Activated CD8-positive, alpha-beta T cell treated with anti-CD3 and anti-CD28 coated beads for 36 hours (primary cell): ENCODE data around the gene XRCC3. TPM values are rescaled to one million over a fixed set of nuclear protein-coding genes. Genes with fewer than 3 reads are reported as not detected.

Source experiments
- ATAC-seq: fragments of 200-7000 bp; cut with Tn5 transposase; one replicate; pipeline ENCODE4 v1.10.0; 2021; ENCODE audit warnings: mild to moderate bottlenecking, moderate library complexity
- CTCF ChIA-PET: fragments of 350-600 bp; sonication (Branson Sonifier 250); formaldehyde crosslinking; loops from one replicate; lab custom pipeline; 2021; ENCODE audit warnings: antibody characterized with exemption; lab: Charles Lee
- POLR2A ChIA-PET: fragments of 350-600 bp; sonication (Branson Sonifier 250); formaldehyde crosslinking; loops from one replicate; lab custom pipeline; 2021; ENCODE audit warnings: antibody characterized with exemption; lab: Charles Lee
- DNase-seq: peaks from one replicate; pipeline ENCODE4 v3.0.0-alpha.2; 2020
- H3K27ac Mint-ChIP-seq: one replicate; pipeline ENCODE4 v1.8.0; 2021; ENCODE audit warnings: mild to moderate bottlenecking, mixed read lengths
- H3K27me3 Mint-ChIP-seq: one replicate; pipeline ENCODE4 v1.8.0; 2021; ENCODE audit warnings: mixed read lengths
- H3K36me3 Mint-ChIP-seq: one replicate; pipeline ENCODE4 v1.8.0; 2021; ENCODE audit warnings: low read depth, mixed read lengths
- H3K4me1 Mint-ChIP-seq: one replicate; pipeline ENCODE4 v1.8.0; 2021; ENCODE audit warnings: low read depth, mixed read lengths
- H3K4me3 Mint-ChIP-seq: one replicate; pipeline ENCODE4 v1.8.0; 2021; ENCODE audit warnings: mild to moderate bottlenecking, moderate library complexity, mixed read lengths
- H3K9me3 Mint-ChIP-seq: one replicate; pipeline ENCODE4 v1.8.0; 2021; ENCODE audit warnings: mixed read lengths
- intact Hi-C: fragments of 100-400 bp; cut with micrococcal nuclease; formaldehyde crosslinking; loops from one replicate; pipeline ENCODE4 v1.10.0; 2022
- total RNA-seq, 2 experiments: library from RNA; stranded (reverse); gene quantifications; one replicate each; pipeline ENCODE4 v1.2.3, GENCODE V29; 2021
- TF ChIP-seq, protein P1 (sequence below): fragments of 200-600 bp; IDR thresholded peaks from one replicate; pipeline ENCODE4 v1.8.0; 2022; ENCODE audit warnings: antibody characterized with exemption, mild to moderate bottlenecking

The XRCC3 gene
- total RNA-seq, 2 experiments from 2014 or later: 47.3 to 55.2 TPM

DNA sequence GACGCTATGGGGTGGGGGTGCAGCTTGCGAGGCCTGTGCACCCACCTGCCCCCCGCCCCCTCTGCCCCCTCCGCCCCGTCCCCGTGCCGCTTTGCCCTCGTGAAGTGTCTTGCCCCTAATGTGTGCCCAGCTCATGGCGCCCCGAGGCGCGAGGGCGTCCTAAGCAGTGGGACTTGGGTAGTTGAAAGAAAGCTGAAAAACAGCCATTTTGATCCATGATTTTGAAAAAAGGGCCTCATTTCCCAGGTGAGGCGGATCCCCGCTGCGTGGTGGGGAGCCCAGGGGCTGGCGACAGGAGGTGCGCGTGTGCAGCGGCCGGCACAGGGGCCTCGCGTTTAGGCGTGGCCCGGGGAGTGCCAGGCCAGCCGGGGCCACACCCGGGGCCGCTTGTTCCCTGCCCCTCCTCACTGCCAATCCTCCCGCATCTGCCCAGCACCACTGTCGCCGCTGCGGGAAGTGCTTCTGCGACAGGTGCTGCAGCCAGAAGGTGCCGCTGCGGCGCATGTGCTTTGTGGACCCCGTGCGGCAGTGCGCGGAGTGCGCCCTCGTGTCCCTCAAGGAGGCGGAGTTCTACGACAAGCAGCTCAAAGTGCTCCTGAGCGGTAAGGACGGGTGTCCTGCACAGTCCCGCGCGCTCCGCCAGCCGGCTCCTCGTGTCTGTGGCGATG, 12.2 kb upstream of the XRCC3 start:
- ATAC-seq (no peak), DNase-seq (no peak)
- no peaks in the 10 kb centered on the region for H3K4me1 Mint-ChIP-seq
- no peak overlapping the region for H3K27ac Mint-ChIP-seq
- ChIA-PET POLR2A (no interaction called here), CTCF (no interaction called here)
- no peak overlapping the region for H3K4me3 Mint-ChIP-seq
- no peaks in the 10 kb centered on the region for H3K27me3 Mint-ChIP-seq
- TF ChIP-seq, protein P1, sequence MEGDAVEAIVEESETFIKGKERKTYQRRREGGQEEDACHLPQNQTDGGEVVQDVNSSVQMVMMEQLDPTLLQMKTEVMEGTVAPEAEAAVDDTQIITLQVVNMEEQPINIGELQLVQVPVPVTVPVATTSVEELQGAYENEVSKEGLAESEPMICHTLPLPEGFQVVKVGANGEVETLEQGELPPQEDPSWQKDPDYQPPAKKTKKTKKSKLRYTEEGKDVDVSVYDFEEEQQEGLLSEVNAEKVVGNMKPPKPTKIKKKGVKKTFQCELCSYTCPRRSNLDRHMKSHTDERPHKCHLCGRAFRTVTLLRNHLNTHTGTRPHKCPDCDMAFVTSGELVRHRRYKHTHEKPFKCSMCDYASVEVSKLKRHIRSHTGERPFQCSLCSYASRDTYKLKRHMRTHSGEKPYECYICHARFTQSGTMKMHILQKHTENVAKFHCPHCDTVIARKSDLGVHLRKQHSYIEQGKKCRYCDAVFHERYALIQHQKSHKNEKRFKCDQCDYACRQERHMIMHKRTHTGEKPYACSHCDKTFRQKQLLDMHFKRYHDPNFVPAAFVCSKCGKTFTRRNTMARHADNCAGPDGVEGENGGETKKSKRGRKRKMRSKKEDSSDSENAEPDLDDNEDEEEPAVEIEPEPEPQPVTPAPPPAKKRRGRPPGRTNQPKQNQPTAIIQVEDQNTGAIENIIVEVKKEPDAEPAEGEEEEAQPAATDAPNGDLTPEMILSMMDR: no peak
- H3K9me3 Mint-ChIP-seq: no peaks in the 10 kb centered on the region
- H3K36me3 Mint-ChIP-seq: no peaks in the 10 kb centered on the region
- intact Hi-C loops: no loop called here

DNA sequence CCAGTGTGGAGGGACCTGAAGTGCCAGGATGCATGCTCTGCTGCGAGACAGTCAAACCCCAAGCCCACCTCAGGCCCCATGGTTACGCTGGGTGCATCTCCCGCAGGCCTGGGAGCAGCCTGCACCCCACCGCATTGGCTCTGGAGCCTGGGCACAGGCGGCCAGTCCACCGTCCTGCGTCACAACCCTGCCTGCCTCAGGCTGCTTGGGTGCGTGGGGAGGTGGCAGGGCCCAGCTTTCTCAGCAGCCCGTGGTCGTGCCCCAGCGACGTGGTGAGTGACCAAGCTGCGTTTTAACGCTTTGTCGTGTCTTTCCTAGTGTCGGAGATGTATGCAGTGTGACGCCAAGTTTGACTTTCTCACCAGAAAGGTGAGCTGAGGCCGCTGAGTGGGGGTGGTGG, 11.2 kb upstream of the XRCC3 start:
- H3K4me1 Mint-ChIP-seq: no peaks in the 10 kb centered on the region
- no peaks in the 10 kb centered on the region for H3K9me3 Mint-ChIP-seq
- TF ChIP-seq, protein P1: no peak
- no peak for DNase-seq
- POLR2A ChIA-PET: no interaction called here
- CTCF ChIA-PET: no interaction called here
- ATAC-seq: no peak
- no peak overlapping the region for H3K4me3 Mint-ChIP-seq
- intact Hi-C loops: no loop called here
- H3K27me3 Mint-ChIP-seq: no peaks in the 10 kb centered on the region
- no peaks in the 10 kb centered on the region for H3K36me3 Mint-ChIP-seq
- H3K27ac Mint-ChIP-seq: no peak overlapping the region

DNA sequence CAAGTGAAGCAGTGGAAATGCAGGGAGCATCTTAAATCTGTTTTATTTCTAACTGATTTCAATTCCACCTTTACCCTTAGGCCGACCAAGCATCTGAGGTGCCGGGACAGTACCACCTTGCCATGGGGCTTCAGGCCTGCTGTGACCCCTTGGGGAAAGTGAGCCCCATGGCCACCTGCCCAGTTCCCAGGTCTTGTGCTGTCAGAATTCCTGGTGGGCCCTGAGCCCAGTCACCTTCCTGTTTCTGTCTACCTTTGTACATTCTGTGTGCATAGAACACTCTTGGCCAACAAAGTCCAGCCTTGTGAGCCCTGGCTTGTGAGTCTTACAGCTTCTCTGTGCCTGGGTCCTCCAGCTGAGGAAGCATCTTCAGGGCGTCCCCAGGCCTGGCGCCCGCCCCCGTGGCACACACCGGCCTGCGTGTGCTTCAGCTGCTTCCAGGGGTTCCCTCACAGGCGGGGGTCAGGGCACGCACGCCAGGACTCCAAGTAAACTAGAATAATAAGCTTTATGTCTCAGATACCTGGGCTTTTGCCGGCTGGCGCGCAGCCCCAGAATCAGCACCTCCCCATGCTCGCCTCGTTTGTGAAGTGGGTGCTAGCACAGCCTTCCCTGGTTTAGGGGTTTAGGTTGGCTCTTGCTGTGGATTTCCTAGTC, 10.6 kb upstream of the XRCC3 start:
- ATAC-seq (no peak), DNase-seq (no peak)
- intact Hi-C loops: no loop called here
- no peaks in the 10 kb centered on the region for H3K9me3 Mint-ChIP-seq
- TF ChIP-seq, protein P1: no peak
- CTCF ChIA-PET: no interaction called here
- H3K4me1 Mint-ChIP-seq: no peaks in the 10 kb centered on the region
- H3K36me3 Mint-ChIP-seq: no peaks in the 10 kb centered on the region
- H3K27me3 Mint-ChIP-seq: no peaks in the 10 kb centered on the region
- no peak overlapping the region for H3K4me3 Mint-ChIP-seq
- no peak overlapping the region for H3K27ac Mint-ChIP-seq
- POLR2A ChIA-PET: no interaction called here

DNA sequence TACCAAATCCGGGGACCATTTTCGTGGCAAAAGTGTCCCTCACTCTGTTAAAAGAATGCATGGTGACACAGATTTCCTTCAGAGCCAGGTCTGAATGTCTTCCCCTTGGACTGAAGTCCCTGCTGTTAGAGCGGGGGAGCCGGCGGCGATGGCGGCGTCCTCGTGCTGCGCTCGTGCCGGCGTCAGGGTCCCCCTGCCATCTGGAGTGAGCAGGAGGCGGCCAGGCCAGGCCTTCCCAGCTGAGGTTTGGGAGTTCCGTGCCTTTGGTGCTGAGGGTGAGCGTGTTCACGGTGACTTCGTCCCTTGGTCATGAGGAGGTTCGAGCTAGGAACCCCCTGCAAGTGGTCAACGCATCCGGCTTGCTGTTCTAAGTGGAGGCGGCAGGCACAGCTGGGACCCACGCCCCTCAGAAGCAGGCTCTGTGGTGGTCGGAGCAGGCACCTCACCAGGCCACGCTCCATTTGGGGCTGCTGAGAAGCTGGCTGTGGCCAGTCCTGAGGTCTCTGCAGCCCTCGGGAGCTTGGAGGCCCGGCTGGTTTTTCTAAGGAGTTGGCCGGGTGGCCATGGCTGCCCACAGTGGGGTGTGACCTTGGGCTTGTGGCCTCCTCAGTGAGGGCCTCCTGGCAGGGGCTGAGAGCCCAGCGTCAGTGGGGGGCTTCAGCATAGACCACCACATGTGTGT, 9.9 kb upstream of the XRCC3 start:
- Mint-ChIP-seq H3K27me3 (no peaks in the 10 kb centered on the region), H3K9me3 (no peaks in the 10 kb centered on the region), H3K4me1 (peaks cover under 1% of the 10 kb centered on the region), H3K4me3 (no peak overlapping the region), H3K27ac (no peak overlapping the region), H3K36me3 (no peaks in the 10 kb centered on the region)
- ChIA-PET POLR2A (interaction anchor here (0.9 kb wide), 1 partner anchor 12 kb away, joined by 3 read pairs; no protein-coding TSS in a partner anchor), CTCF (no interaction called here)
- intact Hi-C loops: no loop called here
- DNase-seq (no peak), ATAC-seq (no peak)
- TF ChIP-seq, protein P1: no peak

DNA sequence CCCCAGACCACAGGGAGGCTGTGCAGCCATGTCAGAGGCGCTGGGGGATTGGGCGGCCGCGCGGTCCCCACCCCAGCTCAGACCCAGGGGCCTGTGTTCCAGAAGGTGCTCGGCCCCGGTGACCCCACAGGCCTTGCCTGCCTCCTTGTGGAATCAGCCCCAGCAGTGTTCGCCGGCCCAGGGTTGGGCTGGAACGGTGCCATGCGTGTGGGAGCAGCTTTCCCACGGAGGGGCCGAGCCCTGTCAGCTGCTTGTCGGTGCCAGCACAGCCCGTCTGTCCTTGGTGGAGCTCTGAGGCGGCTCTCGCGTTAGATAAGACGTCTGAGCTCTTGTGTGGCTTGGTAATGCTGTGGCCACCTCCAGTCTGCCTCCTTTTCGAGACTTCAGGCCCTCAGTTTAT, 8.9 kb upstream of the XRCC3 start:
- Mint-ChIP-seq H3K4me1 (peaks cover 9% of the 10 kb centered on the region), H3K4me3 (no peak overlapping the region), H3K9me3 (no peaks in the 10 kb centered on the region), H3K36me3 (no peaks in the 10 kb centered on the region), H3K27me3 (no peaks in the 10 kb centered on the region), H3K27ac (no peak overlapping the region)
- intact Hi-C loops: no loop called here
- POLR2A ChIA-PET: interaction anchor here (0.9 to 1.0 kb wide), 2 partner anchors 9 to 11 kb away, joined by 3 to 4 read pairs; no protein-coding TSS in a partner anchor
- TF ChIP-seq, protein P1: no peak
- CTCF ChIA-PET: no interaction called here
- ATAC-seq: no peak
- no peak for DNase-seq
